Brain microvascular endothelial cell (primary cell): ENCODE measurements around the gene SPRING1.

Source experiments
- DNase-seq: peaks from one replicate; pipeline ENCODE4 v3.0.0-alpha.2; 2020
- H3K27ac ChIP-seq: fragments of 250-450 bp; sonication (Bioruptor Pico); 2 replicates; pipeline ENCODE4 v1.5.1; 2020; ENCODE audit warnings: mild to moderate bottlenecking, moderate library complexity
- H3K27me3 ChIP-seq: fragments of 250-450 bp; sonication (Bioruptor Pico); replicated peaks from 2 replicates; pipeline ENCODE4 v1.5.1; 2020; ENCODE audit warnings: mild to moderate bottlenecking
- H3K36me3 ChIP-seq: fragments of 250-450 bp; sonication (Bioruptor Pico); replicated peaks from 2 replicates; pipeline ENCODE4 v1.5.1; 2020; ENCODE audit warnings: mild to moderate bottlenecking
- H3K4me3 ChIP-seq: 2 replicates; pipeline ENCODE4 v1.5.1; 2011; ENCODE audit warnings: low read depth, mild to moderate bottlenecking, control low read depth, low read length, moderate library complexity
- in situ Hi-C: cut with HindIII; loops from 2 replicates; pipeline ENCODE4 v1.10.0; 2017; ENCODE audit warnings: low sequenced_read_pairs, low pct_ligation_motif_present
- TF ChIP-seq, protein P1 (sequence below): IDR thresholded peaks from 2 replicates; pipeline ENCODE4 v1.5.1; 2011; ENCODE audit warnings: low read depth, mild to moderate bottlenecking, moderate library complexity, low read length, control low read depth, inconsistent platforms; ENCODE audit errors: missing control alignments

SPRING1 gene

DNA sequence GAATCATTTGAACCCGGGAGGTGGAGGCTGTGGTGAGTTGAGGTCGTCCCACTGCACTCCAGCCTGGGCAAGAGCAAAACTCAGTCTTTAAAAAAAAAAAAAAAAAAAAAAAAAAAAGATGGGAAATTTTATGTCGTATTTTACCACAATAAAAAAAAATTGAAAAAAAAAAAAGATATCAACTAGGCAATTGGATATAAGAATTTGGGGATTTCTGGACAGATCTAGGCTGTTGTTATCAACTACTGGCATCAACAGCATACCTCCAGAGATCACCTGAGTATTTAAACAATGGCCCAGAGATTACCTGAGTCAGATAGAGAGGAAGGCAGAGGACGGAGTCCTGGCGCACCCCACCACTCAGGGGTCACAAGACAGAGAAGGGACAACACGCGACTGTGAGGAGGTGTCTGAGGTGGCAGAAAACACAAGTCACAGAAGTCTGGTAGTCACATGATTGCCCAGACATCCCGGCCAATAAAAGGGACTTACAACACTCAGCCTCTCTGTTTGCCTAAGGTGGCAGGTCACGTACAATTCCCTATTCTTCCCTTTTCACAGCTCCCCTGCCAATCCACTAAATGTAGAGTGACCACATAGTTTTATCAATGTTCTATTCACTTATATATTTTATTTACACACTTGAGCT is 1.8 kb downstream of the SPRING1 start:
- no peak overlapping the region for H3K4me3 ChIP-seq

DNA sequence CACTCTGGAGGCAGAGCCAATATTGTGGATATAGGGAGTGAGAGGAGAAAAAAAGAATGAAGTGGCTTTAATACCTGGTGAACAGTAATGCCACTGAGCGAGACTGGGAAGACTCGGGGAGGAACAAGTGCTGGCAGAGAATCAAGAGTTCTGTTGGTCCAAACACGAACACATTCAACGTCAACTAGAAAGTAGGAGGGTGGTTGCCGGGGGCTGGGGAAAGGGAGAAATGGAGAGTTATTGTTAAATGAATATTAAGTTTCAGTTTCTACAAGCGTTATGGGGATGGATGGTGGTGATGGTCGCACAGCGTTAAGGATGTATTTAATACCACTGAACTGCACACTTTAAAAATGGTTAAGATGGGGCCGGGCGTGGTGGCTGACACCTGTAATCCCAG is 2.8 kb downstream of the SPRING1 start:
- in situ Hi-C loops: no loop called here
- TF ChIP-seq, protein P1, sequence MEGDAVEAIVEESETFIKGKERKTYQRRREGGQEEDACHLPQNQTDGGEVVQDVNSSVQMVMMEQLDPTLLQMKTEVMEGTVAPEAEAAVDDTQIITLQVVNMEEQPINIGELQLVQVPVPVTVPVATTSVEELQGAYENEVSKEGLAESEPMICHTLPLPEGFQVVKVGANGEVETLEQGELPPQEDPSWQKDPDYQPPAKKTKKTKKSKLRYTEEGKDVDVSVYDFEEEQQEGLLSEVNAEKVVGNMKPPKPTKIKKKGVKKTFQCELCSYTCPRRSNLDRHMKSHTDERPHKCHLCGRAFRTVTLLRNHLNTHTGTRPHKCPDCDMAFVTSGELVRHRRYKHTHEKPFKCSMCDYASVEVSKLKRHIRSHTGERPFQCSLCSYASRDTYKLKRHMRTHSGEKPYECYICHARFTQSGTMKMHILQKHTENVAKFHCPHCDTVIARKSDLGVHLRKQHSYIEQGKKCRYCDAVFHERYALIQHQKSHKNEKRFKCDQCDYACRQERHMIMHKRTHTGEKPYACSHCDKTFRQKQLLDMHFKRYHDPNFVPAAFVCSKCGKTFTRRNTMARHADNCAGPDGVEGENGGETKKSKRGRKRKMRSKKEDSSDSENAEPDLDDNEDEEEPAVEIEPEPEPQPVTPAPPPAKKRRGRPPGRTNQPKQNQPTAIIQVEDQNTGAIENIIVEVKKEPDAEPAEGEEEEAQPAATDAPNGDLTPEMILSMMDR: no peak
- Histone ChIP-seq H3K27ac (no peak overlapping the region), H3K27me3 (no peaks in the 10 kb centered on the region), H3K36me3 (peaks cover 13% of the 10 kb centered on the region), H3K4me3 (no peak overlapping the region)
- no peak for DNase-seq

More for the DNA sequence above, 1.8 kb downstream of the SPRING1 start:
- TF ChIP-seq, protein P1: no peak
- no peak for DNase-seq
- no peaks in the 10 kb centered on the region for H3K27me3 ChIP-seq
- H3K27ac ChIP-seq: no peak overlapping the region
- in situ Hi-C loops: no loop called here
- H3K36me3 ChIP-seq: peaks cover 13% of the 10 kb centered on the region

DNA sequence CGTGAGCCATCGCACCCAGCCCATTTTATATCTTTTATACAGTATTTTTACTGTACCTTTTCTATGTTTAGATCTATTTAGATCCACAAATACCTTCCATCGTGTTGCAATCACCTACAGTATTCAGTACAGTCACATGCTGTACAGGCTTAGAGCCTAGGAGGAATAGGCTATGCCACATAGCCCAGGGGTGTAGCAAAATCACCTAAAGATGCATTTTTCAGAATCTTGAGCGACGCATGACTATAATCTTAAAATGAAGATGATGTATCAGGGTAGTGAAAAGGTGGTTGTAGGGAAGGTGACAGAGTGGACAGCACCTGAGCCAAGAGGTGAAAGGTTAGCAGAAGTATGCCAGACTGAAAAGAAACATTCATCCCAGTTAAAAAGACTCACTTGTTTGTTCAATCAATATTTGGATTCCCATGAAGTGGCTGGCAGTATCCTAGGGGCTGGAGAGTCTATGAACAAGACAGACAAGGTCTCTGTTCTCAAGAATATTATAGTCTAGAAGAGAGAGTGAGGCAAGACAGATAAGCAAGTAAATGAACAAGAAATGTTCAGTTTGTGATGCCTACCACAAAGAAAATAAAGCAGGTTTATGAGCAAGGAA is 3.6 kb downstream of the SPRING1 start:
- H3K27me3 ChIP-seq: no peaks in the 10 kb centered on the region
- DNase-seq: no peak
- no peak overlapping the region for H3K27ac ChIP-seq
- in situ Hi-C loops: no loop called here
- TF ChIP-seq, protein P1: no peak
- peaks cover 13% of the 10 kb centered on the region for H3K36me3 ChIP-seq
- H3K4me3 ChIP-seq: no peak overlapping the region

DNA sequence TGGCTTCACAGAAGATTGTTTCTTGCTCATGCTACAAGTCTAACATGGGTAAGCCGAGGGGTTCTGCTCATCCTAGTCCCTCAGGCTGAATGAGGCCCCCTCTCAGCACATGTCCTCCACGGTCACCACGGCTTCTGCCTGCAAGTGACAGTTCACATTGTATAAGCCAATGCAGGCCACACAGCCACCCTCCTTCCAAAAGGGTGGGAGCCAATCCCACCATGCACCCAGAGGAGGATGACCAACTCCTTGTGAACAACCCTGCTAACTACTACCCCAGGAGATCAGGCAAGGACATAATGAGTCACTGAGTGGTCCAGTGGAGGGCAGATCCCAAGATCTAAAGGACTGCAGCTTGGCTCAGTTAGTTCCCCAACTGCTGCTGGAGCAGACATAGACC is 6.1 kb downstream of the SPRING1 start:
- no peak overlapping the region for H3K4me3 ChIP-seq
- H3K27ac ChIP-seq: no peak overlapping the region
- peaks cover 13% of the 10 kb centered on the region for H3K36me3 ChIP-seq
- in situ Hi-C loops: no loop called here
- H3K27me3 ChIP-seq: no peaks in the 10 kb centered on the region
- DNase-seq: no peak
- TF ChIP-seq, protein P1: no peak

DNA sequence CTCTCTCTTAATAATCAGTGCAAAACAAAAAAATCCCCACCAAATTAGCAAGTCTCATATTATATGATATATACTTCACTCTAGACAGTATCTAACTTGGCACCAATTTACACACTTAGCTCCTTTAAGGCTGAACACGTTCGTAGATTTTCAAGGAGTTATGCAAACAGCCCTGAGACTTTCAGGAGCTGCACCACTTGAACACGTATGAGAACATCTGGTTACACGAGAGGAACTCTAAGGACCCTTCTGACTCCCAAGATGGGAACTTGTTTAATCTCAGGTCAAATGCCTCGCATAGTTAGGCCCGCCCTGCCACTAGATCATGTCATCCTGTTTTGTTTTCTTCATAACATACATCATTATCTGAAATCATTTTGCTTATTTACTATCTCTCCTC is 10.0 kb downstream of the SPRING1 start:
- H3K27ac ChIP-seq: no peak overlapping the region
- DNase-seq: no peak
- in situ Hi-C loops: no loop called here

More for the DNA sequence above, 10.0 kb downstream of the SPRING1 start:
- TF ChIP-seq, protein P1: no peak
- Histone ChIP-seq H3K36me3 (peaks cover 3% of the 10 kb centered on the region), H3K4me3 (no peak overlapping the region), H3K27me3 (no peaks in the 10 kb centered on the region)
